ENCODE results near the gene MARCHF7. TPM values are rescaled to one million over a fixed set of nuclear protein-coding genes. Genes with fewer than 3 reads are reported as not detected.
A peak's percentile ranks its signal among the peaks of the same experiment; 100 is the strongest.
"Not testable (repeated sequence)": the region's sequence is repeated elsewhere in the genome, so short reads cannot be mapped to it uniquely, and the experiment has no call there.

MARCHF7 gene
- 10 to 100 TPM; 68.9 to 86.1 TPM for total RNA-seq
- long read RNA-seq, donor 1, full-length matches to known transcripts, result 7 of 32 reads
- long read RNA-seq, donor 1, partial matches to known transcripts, result 3 of 32 reads
- long read RNA-seq, donor 1, other reads (novel, unspliced or antisense), result 22 of 32 reads
- long read RNA-seq, donor 2, full-length matches to known transcripts, result 2 of 9 reads
- long read RNA-seq, donor 2, partial matches to known transcripts, result 3 of 9 reads
- long read RNA-seq, donor 2, other reads (novel, unspliced or antisense), result 4 of 9 reads

GRCh38 chr2:159712143-159712928 is at the start of gene MARCHF7:
Gene MARCHF7 (plus strand): TSS chr2:159712506. CDS start chr2:159729023, 16,517 bp downstream.
- peak; percentile 99 for DNase-seq (ENCODE audit: low spot score)
- intact Hi-C loops (cut with DNase I), result no loop called here

- intact Hi-C loops (cut with DNase I); DNase-seq (ENCODE audit: low spot score): not testable (repeated sequence)
Measured at GRCh38 chr2:159667423-159667822, 44.9 kb upstream of the MARCHF7 start.

- DNase-seq (ENCODE audit: low spot score), result no peak
- intact Hi-C loops (cut with DNase I), result no loop called here
Measured at GRCh38 chr2:159671047-159671446, 41.3 kb upstream of the MARCHF7 start.

GRCh38 chr2:159677654-159678053 is 34.7 kb upstream of the MARCHF7 start:
- intact Hi-C loops (cut with DNase I), result no loop called here
- DNase-seq (ENCODE audit: low spot score), result no peak

GRCh38 chr2:159680692-159681091 is 31.6 kb upstream of the MARCHF7 start:
- no peak for DNase-seq (ENCODE audit: low spot score)
- intact Hi-C loops (cut with DNase I), result no loop called here

GRCh38 chr2:159683817-159684216 is 28.5 kb upstream of the MARCHF7 start:
- intact Hi-C loops (cut with DNase I), result no loop called here
- DNase-seq (ENCODE audit: low spot score), result no peak

GRCh38 chr2:159684796-159685195 is 27.5 kb upstream of the MARCHF7 start:
- no peak for DNase-seq (ENCODE audit: low spot score)
- intact Hi-C loops (cut with DNase I), result no loop called here

GRCh38 chr2:159694500-159695040 is 17.7 kb upstream of the MARCHF7 start:
- DNase-seq (ENCODE audit: low spot score), result no peak
- intact Hi-C loops (cut with DNase I), result no loop called here

- intact Hi-C loops (cut with DNase I), result no loop called here
- no peak for DNase-seq (ENCODE audit: low spot score)
Measured at GRCh38 chr2:159695795-159696448, 16.4 kb upstream of the MARCHF7 start.

GRCh38 chr2:159703491-159703890 is 8.8 kb upstream of the MARCHF7 start:
- no peak for DNase-seq (ENCODE audit: low spot score)
- intact Hi-C loops (cut with DNase I), result no loop called here

GRCh38 chr2:159706385-159706980 is 5.8 kb upstream of the MARCHF7 start:
- intact Hi-C loops (cut with DNase I), result no loop called here
- DNase-seq (ENCODE audit: low spot score), result no peak

- no peak for DNase-seq (ENCODE audit: low spot score)
- intact Hi-C loops (cut with DNase I), result no loop called here
Measured at GRCh38 chr2:159708066-159708760, 4.1 kb upstream of the MARCHF7 start.

- no peak for DNase-seq (ENCODE audit: low spot score)
- intact Hi-C loops (cut with DNase I), result no loop called here
Measured at GRCh38 chr2:159710601-159711180, 1.6 kb upstream of the MARCHF7 start.

GRCh38 chr2:159711562-159712142 is 654 bp upstream of the MARCHF7 start:
- intact Hi-C loops (cut with DNase I), result no loop called here
- DNase-seq (ENCODE audit: low spot score), result no peak

GRCh38 chr2:159712929-159713420 is 669 bp downstream of the MARCHF7 start:
- intact Hi-C loops (cut with DNase I), result no loop called here
- DNase-seq (ENCODE audit: low spot score), result no peak

- intact Hi-C loops (cut with DNase I), result no loop called here
- no peak for DNase-seq (ENCODE audit: low spot score)
Measured at GRCh38 chr2:159713631-159714246, 1.4 kb downstream of the MARCHF7 start.

GRCh38 chr2:159714247-159714930 is 2.1 kb downstream of the MARCHF7 start:
- intact Hi-C loops (cut with DNase I), result no loop called here
- DNase-seq (ENCODE audit: low spot score), result no peak
